Activated CD4-positive, alpha-beta memory T cell treated with anti-CD3 and anti-CD28 coated beads, Interleukin-2, amount 10 ng/mL, durations not matched to agents 7 days and 5 days (primary cell): ENCODE results near the gene ITGA1. TPM values are rescaled to one million over a fixed set of nuclear protein-coding genes. Genes with fewer than 3 reads are reported as not detected.
"Not testable (repeated sequence)": the region's sequence is repeated elsewhere in the genome, so short reads cannot be mapped to it uniquely, and the experiment has no call there.

Source experiments
- CTCF ChIA-PET: fragments of 350-600 bp; sonication (Branson Sonifier 250); formaldehyde crosslinking; loops from one replicate; lab custom pipeline; 2021; ENCODE audit warnings: antibody characterized with exemption, inconsistent platforms; lab: Charles Lee
- POLR2A ChIA-PET: fragments of 350-600 bp; sonication (Branson Sonifier 250); formaldehyde crosslinking; loops from one replicate; lab custom pipeline; 2021; ENCODE audit warnings: antibody characterized with exemption; lab: Charles Lee
- DNase-seq: peaks from one replicate; pipeline ENCODE4 v3.0.0-alpha.2; 2020
- H3K27ac Mint-ChIP-seq: one replicate; pipeline ENCODE4 v1.8.0; 2021; ENCODE audit warnings: mild to moderate bottlenecking, mixed read lengths
- H3K27me3 Mint-ChIP-seq: one replicate; pipeline ENCODE4 v1.8.0; 2021; ENCODE audit warnings: mixed read lengths
- H3K36me3 Mint-ChIP-seq: one replicate; pipeline ENCODE4 v1.8.0; 2021; ENCODE audit warnings: low read depth, mixed read lengths
- H3K4me1 Mint-ChIP-seq: one replicate; pipeline ENCODE4 v1.8.0; 2021; ENCODE audit warnings: mixed read lengths
- H3K4me3 Mint-ChIP-seq: one replicate; pipeline ENCODE4 v1.8.0; 2021; ENCODE audit warnings: mild to moderate bottlenecking, mixed read lengths
- H3K9me3 Mint-ChIP-seq: one replicate; pipeline ENCODE4 v1.8.0; 2021; ENCODE audit warnings: mixed read lengths
- total RNA-seq, 2 experiments: library from RNA; stranded (reverse); gene quantifications; one replicate each; pipeline ENCODE4 v1.2.3, GENCODE V29; 2021

ITGA1 gene
- total RNA-seq = 1 to 10 TPM; 4.9 to 8.0 TPM

DNA sequence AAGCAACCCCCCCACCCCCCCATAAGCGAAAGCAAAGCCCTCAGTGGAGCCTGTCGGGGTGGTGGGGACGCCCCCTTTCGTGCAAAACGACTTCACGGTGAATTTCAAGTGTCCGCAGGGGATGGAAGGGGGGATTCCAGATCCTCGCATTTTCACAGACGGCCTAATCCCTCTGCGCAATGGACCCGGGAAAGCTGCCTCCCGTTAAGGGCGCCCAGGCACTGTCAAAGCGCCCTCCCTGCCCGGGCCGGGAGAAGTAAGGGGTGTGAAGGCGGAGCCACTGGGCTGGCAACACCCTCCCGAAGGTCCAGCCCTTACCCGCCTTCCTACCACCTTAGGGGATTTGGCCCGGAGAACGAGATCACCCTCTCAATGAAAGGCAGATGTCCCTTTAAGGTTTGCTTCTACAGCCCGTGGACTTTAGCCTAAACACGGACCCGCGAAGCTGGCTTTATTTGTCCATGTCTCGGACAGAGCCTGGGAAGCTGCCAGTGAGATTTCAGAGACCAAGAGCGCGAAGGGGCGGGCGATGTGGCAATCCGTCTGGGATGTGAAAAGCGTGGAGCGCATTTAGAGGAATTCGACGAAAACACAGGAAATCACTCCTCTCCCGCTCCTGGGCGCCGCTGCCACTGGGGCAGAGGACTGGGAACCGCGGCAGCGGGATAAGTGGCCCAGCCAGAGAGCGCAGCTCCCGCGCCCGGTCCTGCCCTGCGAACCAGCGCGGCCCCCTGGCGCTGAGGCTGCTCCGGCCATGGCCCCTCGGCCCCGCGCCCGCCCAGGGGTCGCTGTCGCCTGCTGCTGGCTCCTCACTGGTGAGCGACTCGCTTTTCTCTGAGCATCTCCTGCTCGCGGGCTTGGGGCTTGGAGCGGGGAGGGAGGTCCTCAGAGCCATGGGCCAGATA, at the start of gene ITGA1, which contains the start of gene PELO:
Gene ITGA1 (plus strand): TSS at position 317 of the 905 bp plus-strand sequence. CDS start 438 bp downstream, at position 755.
Gene PELO (plus strand): TSS at position 317 of the 905 bp plus-strand sequence. CDS start 12,479 bp downstream, outside the sequence.
- Mint-ChIP-seq H3K4me3 (peak within 1 kb of the TSS; percentile 81), H3K36me3 (peaks cover 4% of the 10 kb centered on the region), H3K9me3 (no peaks in the 10 kb centered on the region), H3K27me3 (peaks cover 26% of the 10 kb centered on the region), H3K4me1 (peaks cover 19% of the 10 kb centered on the region), H3K27ac (no peak within 1 kb of the TSS)
- peak; percentile 52 for DNase-seq
- POLR2A ChIA-PET = interaction anchor here (1.2 to 4.1 kb wide), 6 partner anchors 8 to 60 kb away, joined by 3 to 32 read pairs (median 4); no protein-coding TSS in a partner anchor
- CTCF ChIA-PET = interaction anchor here (0.7 to 1.9 kb wide), 5 partner anchors 11 to 127 kb away, joined by 3 to 8 read pairs (median 5); no protein-coding TSS in a partner anchor

DNA sequence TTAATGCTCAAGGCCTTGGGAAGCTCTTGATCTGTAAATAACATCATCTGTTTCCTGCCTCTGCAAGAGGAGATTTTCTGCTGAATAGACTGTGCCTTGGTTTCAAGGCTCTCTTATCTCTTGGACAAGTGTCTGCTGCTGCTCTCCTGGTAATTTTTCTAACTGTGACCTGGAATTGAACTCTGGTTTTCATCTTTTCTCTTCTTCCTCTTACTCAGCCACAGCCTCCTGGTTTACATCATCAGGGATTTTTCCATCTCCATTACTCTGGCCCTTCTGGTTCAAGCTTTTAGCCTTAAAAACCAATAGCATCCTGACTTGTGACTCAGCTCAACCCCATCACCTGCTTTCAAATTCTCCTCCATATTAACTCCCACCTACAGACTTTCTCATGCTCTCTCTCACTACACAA, 49.6 kb upstream of the ITGA1 start:
- ChIA-PET CTCF (interaction anchor here (1.1 kb wide), 1 partner anchor 51 kb away, joined by 3 read pairs; no protein-coding TSS in a partner anchor), POLR2A (interaction anchor here (0.7 to 1.6 kb wide), 2 partner anchors 12 to 64 kb away, joined by 3 to 4 read pairs; no protein-coding TSS in a partner anchor)
- no peak overlapping the region for H3K4me3 Mint-ChIP-seq
- H3K27ac Mint-ChIP-seq = peak overlapping the region; percentile 66
- H3K36me3 Mint-ChIP-seq = peaks cover 20% of the 10 kb centered on the region
- H3K4me1 Mint-ChIP-seq = peaks cover 43% of the 10 kb centered on the region
- H3K9me3 Mint-ChIP-seq = peaks cover 9% of the 10 kb centered on the region
- H3K27me3 Mint-ChIP-seq = peaks cover 4% of the 10 kb centered on the region
- DNase-seq = no peak

DNA sequence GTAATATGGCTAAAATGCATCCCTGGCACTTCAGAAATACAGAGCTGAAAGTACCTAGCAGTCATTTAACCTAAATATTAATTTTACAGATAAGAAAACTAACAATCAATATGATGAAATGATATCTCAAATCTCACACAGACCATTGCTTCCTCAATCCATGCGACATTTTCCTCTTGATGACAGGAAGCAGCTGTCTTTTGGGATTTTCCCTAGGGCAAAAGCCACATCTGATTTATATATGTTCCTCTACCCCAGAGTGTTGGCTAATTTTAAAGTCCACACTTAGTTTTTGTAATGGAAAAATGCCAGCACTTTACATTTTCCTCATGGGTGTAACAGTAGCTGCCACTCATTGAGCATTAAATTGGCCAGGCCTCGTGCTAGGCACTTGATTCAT, 47.7 kb upstream of the ITGA1 start:
- Mint-ChIP-seq H3K27me3 (peaks cover 4% of the 10 kb centered on the region), H3K27ac (no peak overlapping the region), H3K9me3 (peaks cover 9% of the 10 kb centered on the region), H3K4me1 (peaks cover 59% of the 10 kb centered on the region), H3K4me3 (no peak overlapping the region), H3K36me3 (peaks cover 20% of the 10 kb centered on the region)
- no peak for DNase-seq
- ChIA-PET POLR2A (interaction anchor here (1.0 kb wide), 1 partner anchor 14 kb away, joined by 3 read pairs; no protein-coding TSS in a partner anchor), CTCF (interaction anchor here (1.4 kb wide), 1 partner anchor 12 kb away, joined by 7 read pairs; no protein-coding TSS in a partner anchor)

DNA sequence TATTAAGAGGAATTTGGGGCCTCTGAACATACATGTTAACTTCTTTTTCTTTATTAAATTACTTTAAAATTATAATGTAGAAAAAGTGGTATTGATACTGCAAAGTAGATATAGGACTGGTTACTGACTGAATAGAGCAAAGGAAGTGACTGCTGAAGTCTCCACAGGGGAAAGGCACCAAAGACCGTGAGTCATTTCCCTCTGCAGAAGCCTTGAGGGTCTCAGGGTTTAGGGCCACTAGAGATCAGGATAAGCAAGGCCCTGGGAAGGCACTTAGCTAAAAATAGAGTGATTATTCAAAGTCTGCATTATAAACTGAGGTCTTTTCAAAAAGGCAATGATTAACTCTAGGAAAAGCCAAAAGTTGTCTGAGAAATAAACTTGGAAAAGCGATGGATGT, 44.7 kb upstream of the ITGA1 start:
- Mint-ChIP-seq H3K4me3 (peak overlapping the region; percentile 1), H3K4me1 (peaks cover 62% of the 10 kb centered on the region), H3K36me3 (peaks cover 21% of the 10 kb centered on the region), H3K27ac (peak overlapping the region; percentile 84), H3K27me3 (peaks cover 5% of the 10 kb centered on the region), H3K9me3 (peaks cover 3% of the 10 kb centered on the region)
- ChIA-PET CTCF (interaction anchor here (0.6 to 1.2 kb wide), 2 partner anchors 173 to 239 kb away, joined by 3 read pairs; no protein-coding TSS in a partner anchor), POLR2A (interaction anchor here (0.8 to 2.0 kb wide), 3 partner anchors 16 to 56 kb away, joined by 3 to 24 read pairs (median 8); no protein-coding TSS in a partner anchor)
- DNase-seq = no peak

DNA sequence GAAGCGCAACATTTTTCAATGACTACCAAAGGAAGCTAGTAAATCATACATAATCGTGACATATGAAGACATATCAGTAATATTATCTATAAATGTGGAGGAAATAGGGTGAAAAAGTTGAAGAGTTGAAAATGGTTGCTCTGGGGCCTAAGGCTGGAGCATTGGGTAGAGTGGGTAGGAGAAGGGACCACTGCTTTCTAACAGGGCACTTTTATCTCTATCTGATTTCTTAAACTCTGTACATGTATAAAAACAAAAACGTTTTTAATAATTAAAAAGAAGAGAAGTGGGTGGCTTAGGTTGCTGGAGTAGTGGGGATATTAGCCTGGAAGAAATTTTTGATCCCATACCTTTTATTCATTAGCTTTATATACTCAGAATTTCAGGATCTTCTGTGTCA, 44.2 kb upstream of the ITGA1 start:
- DNase-seq = no peak
- Mint-ChIP-seq H3K4me1 (peaks cover 62% of the 10 kb centered on the region), H3K27me3 (peaks cover 5% of the 10 kb centered on the region), H3K27ac (peak overlapping the region; percentile 84), H3K4me3 (peak overlapping the region; percentile 1), H3K36me3 (peaks cover 17% of the 10 kb centered on the region), H3K9me3 (peaks cover 3% of the 10 kb centered on the region)
- POLR2A ChIA-PET = interaction anchor here (0.8 to 2.0 kb wide), 3 partner anchors 17 to 56 kb away, joined by 3 to 24 read pairs (median 8); no protein-coding TSS in a partner anchor
- CTCF ChIA-PET = interaction anchor here (0.6 to 1.3 kb wide), 3 partner anchors 18 to 239 kb away, joined by 3 read pairs; no protein-coding TSS in a partner anchor

DNA sequence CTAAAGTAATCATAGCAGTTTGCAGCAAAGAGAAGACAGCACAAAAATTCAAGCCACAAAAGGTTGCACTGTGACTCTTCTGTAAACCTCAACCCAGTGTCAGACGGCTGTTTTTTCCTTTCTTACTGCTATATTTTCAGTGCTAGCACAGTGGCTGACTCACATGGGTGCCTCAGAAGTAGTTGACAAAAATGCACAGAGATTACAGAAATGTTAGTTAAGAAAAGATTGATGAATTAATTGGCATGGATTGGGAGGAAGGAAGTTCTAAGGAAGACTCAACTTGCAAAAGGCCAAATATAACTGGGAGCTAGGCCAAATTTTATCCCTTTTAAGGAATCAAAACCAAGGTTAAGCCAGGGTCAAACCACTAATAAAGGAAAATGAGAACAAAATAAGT, 43.7 kb upstream of the ITGA1 start:
- ChIA-PET CTCF (interaction anchor here (1.2 to 1.3 kb wide), 2 partner anchors 18 to 172 kb away, joined by 3 read pairs; no protein-coding TSS in a partner anchor), POLR2A (interaction anchor here (1.3 to 2.6 kb wide), 4 partner anchors 17 to 57 kb away, joined by 4 to 24 read pairs (median 6); no protein-coding TSS in a partner anchor)
- Mint-ChIP-seq H3K9me3 (peaks cover 3% of the 10 kb centered on the region), H3K27ac (peak overlapping the region; percentile 84), H3K27me3 (peaks cover 5% of the 10 kb centered on the region), H3K36me3 (peaks cover 17% of the 10 kb centered on the region), H3K4me3 (no peak overlapping the region), H3K4me1 (peaks cover 62% of the 10 kb centered on the region)
- peak; percentile 64 for DNase-seq

DNA sequence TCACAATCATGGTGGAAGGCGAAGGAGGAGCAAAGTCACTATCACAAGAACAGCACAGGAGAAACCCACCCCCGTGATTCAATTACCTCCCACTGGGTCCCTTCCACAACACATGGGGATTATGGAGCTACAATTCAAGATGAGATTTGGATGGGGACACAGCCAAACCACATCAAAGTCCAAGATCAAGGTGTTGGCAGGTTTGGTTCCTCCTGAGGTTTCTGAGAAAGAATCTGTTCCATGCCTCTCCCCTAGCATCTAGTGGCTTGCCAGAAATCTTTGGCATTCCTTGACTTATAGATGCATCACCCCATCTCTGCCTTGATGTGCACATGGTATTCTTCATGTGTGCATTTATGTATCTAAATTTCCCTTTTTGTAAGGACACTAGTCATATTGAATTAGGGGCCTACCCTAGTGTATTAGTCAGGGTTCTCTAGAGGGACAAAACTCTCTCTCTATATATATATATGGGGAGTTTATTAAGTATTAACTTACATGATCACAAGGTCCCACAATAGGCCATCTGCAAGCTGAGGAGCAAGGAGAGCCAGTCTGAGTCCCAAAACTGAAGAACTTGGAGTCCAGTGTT, 42.8 kb upstream of the ITGA1 start:
- Mint-ChIP-seq H3K36me3 (peaks cover 12% of the 10 kb centered on the region), H3K4me1 (peaks cover 64% of the 10 kb centered on the region), H3K27ac (peak overlapping the region; percentile 24)
- H3K4me3 Mint-ChIP-seq, H3K9me3 Mint-ChIP-seq, H3K27me3 Mint-ChIP-seq, DNase-seq: not testable (repeated sequence)
- ChIA-PET CTCF (interaction anchor here (1.2 kb wide), 1 partner anchor 17 kb away, joined by 3 read pairs; no protein-coding TSS in a partner anchor), POLR2A (interaction anchor here (1.4 to 2.6 kb wide), 2 partner anchors 31 to 56 kb away, joined by 4 to 5 read pairs; no protein-coding TSS in a partner anchor)

DNA sequence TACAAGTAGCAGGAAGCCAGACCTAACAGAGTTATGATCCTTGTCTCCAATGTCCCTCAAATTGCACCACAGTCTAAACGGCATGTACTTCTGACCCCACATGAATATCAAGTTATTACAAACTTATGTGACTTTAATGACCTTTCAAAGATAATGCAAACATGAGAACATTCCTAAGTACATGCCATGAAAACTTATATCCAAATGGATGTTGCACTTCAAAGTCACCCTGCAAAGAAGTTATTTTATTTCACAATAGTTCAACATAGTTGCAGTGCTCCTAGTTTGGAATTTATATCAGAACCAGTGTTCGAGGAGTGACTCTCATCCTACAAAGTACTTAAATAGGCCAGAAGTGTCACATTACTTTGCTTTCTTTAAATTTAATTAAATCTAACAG, 41.2 kb upstream of the ITGA1 start:
- H3K27me3 Mint-ChIP-seq = peaks cover 4% of the 10 kb centered on the region
- no peak for DNase-seq
- H3K36me3 Mint-ChIP-seq = peaks cover 9% of the 10 kb centered on the region
- no peaks in the 10 kb centered on the region for H3K9me3 Mint-ChIP-seq
- H3K4me1 Mint-ChIP-seq = peaks cover 62% of the 10 kb centered on the region
- no peak overlapping the region for H3K4me3 Mint-ChIP-seq
- no peak overlapping the region for H3K27ac Mint-ChIP-seq
- CTCF ChIA-PET = interaction anchor here (1.2 kb wide), 1 partner anchor 19 kb away, joined by 3 read pairs; no protein-coding TSS in a partner anchor
- POLR2A ChIA-PET = interaction anchor here (2.6 kb wide), 1 partner anchor 55 kb away, joined by 5 read pairs; no protein-coding TSS in a partner anchor

DNA sequence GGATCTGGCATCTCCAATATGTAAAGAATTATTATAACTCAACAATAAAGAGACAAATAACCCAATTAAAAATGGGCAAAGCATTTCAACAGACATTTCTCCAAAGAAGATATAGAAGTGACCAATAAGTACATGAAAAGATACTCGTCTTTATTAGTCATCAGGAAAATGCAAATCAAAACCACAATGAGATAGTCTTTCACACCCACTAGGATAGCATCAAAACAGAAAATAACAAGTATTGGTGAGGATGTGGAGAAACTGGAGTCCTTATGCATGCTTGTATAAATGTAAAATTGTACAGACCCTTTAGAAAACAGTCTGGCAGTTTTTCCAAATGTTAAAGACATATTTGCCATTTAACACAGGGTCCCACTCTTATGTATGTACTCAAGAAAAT, 39.1 kb upstream of the ITGA1 start:
- POLR2A ChIA-PET = no interaction called here
- no peaks in the 10 kb centered on the region for H3K9me3 Mint-ChIP-seq
- H3K4me3 Mint-ChIP-seq = no peak overlapping the region
- CTCF ChIA-PET = no interaction called here
- no peak for DNase-seq
- H3K36me3 Mint-ChIP-seq = peaks cover 7% of the 10 kb centered on the region
- peaks cover 7% of the 10 kb centered on the region for H3K27me3 Mint-ChIP-seq
- H3K4me1 Mint-ChIP-seq = peaks cover 45% of the 10 kb centered on the region
- H3K27ac Mint-ChIP-seq = no peak overlapping the region

DNA sequence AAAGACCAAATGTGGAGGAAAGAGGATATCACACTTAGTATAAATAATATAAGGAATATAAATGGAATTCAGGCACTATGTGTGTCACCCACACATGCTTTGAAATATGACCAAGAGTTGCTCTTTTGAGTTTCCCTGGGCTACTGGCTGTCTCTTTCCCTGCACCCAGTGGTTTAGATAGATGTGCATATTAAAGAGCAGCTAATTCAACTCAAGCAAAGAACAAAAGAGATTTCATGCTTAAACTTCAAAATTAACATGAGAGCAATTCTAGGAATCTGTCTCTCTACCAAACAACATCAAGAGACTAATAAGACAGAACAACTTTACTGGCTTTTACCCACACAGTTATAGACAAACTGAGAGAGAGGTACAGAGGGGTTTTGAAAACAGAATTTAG, 38.0 kb upstream of the ITGA1 start:
- Mint-ChIP-seq H3K9me3 (no peaks in the 10 kb centered on the region), H3K4me1 (peaks cover 36% of the 10 kb centered on the region), H3K36me3 (peaks cover 7% of the 10 kb centered on the region), H3K27me3 (peaks cover 8% of the 10 kb centered on the region), H3K4me3 (no peak overlapping the region), H3K27ac (no peak overlapping the region)
- DNase-seq = no peak
- POLR2A ChIA-PET = no interaction called here
- CTCF ChIA-PET = no interaction called here

DNA sequence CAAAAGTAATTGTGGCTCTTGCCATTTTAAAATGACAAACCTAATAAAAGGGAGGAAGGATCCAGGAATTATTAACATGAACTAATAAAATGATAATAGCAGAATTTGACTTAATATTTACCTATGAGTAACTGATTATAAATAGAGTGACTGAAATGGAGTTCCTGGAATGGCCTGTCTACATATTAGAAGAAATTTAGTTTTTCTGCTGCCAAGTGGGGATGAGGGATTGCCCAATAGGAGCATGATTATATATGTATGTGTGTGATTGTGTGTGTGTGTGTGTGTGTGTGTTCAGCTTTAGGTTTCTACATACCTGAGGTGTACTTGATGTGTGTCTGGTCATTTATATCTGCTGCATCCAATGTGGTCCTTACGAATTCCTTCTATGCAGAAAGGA, 36.6 kb upstream of the ITGA1 start:
- ChIA-PET CTCF (interaction anchor here (0.8 kb wide), 1 partner anchor 293 kb away, joined by 3 read pairs; no protein-coding TSS in a partner anchor), POLR2A (no interaction called here)
- H3K4me3 Mint-ChIP-seq = no peak overlapping the region
- no peak overlapping the region for H3K27ac Mint-ChIP-seq
- peaks cover 8% of the 10 kb centered on the region for H3K27me3 Mint-ChIP-seq
- no peak for DNase-seq
- H3K9me3 Mint-ChIP-seq = no peaks in the 10 kb centered on the region
- no peaks in the 10 kb centered on the region for H3K36me3 Mint-ChIP-seq
- peaks cover 23% of the 10 kb centered on the region for H3K4me1 Mint-ChIP-seq

DNA sequence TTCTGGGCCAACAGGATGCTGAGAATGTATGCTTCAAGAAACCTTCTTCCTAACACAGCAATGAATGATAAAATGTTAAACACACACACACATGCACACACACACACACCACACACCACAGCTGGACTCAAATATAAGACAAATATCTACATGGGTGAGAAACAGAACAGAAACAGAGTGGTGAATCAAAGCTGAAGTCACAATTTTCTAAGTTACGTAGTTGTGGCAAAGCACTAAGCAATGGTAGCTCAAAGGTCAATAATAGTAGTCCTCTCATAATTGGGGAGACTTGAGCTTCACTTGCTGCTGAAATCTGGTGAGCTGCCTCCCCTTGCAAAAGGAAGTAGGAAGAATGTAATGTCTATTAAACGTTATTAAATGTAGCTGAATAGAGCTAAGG, 33.7 kb upstream of the ITGA1 start:
- Mint-ChIP-seq H3K9me3 (no peaks in the 10 kb centered on the region), H3K36me3 (no peaks in the 10 kb centered on the region), H3K4me1 (peaks cover 7% of the 10 kb centered on the region), H3K4me3 (no peak overlapping the region), H3K27me3 (peaks cover 6% of the 10 kb centered on the region), H3K27ac (no peak overlapping the region)
- no peak for DNase-seq
- POLR2A ChIA-PET = interaction anchor here (1.9 kb wide), 1 partner anchor 17 kb away, joined by 6 read pairs; no protein-coding TSS in a partner anchor
- CTCF ChIA-PET = interaction anchor here (1.1 kb wide), 1 partner anchor 161 kb away, joined by 3 read pairs; no protein-coding TSS in a partner anchor
